Thyroid gland (tissue), 4 donors: ENCODE measurements around the gene MAPT.

ENCODE experiments used
- POLR2A ChIP-seq, 2 donors: fragments of 450-650 bp; IDR thresholded peaks; one replicate each; pipeline ENCODE4 v1.6.1; 2017; ENCODE audit warnings: antibody characterized with exemption in 2 of 2, mild to moderate bottlenecking in 2 of 2, moderate library complexity in 1 of 2
- TF ChIP-seq, protein P1 (sequence below), 6 experiments: fragments of 200-600 bp in 3 of 6; fragments of 450-650 bp in 3 of 6; sonication (generic) in 3 of 6; IDR thresholded peaks; one replicate each; pipeline ENCODE4 v1.5.1; 2016 to 2019; ENCODE audit warnings: antibody characterized with exemption in 6 of 6, mild to moderate bottlenecking in 2 of 6, inconsistent platforms in 1 of 6, moderate library complexity in 1 of 6

DNA sequence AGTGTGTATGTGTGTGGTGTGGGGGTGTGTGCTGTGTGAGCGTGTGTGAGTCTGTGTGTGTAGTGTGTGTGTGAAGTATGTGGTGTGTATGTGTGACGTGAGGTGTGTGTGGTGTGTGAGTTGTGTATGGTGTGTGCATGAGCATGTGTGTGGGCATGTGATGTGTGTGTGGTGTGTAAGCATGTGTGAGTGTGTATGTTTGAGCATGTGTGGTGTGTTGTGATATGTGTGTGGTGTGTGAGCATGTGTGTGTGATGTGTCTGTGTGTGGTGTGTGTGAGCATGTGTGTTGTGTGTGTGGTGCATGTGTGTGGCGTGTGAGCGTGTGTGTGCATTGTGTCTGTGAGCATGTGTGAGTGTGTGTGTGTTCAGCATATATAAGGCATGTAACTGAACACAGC lies 20.9 kb downstream of the MAPT start:
- TF ChIP-seq, protein P1, sequence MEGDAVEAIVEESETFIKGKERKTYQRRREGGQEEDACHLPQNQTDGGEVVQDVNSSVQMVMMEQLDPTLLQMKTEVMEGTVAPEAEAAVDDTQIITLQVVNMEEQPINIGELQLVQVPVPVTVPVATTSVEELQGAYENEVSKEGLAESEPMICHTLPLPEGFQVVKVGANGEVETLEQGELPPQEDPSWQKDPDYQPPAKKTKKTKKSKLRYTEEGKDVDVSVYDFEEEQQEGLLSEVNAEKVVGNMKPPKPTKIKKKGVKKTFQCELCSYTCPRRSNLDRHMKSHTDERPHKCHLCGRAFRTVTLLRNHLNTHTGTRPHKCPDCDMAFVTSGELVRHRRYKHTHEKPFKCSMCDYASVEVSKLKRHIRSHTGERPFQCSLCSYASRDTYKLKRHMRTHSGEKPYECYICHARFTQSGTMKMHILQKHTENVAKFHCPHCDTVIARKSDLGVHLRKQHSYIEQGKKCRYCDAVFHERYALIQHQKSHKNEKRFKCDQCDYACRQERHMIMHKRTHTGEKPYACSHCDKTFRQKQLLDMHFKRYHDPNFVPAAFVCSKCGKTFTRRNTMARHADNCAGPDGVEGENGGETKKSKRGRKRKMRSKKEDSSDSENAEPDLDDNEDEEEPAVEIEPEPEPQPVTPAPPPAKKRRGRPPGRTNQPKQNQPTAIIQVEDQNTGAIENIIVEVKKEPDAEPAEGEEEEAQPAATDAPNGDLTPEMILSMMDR (IDR thresholded peaks at IDR 0.05), result no peak
- no peak for TF ChIP-seq POLR2A (IDR thresholded peaks at IDR 0.05)
